ENCODE measurements around the gene CCL23. TPM values are rescaled to one million over a fixed set of nuclear protein-coding genes. Genes with fewer than 3 reads are reported as not detected.

The CCL23 gene
- total RNA-seq, 1 experiment from 2014 or later, result not detected

GRCh38 chr17:36024106-36024869 lies 6.5 kb upstream of the CCL23 start:
- Histone ChIP-seq H3K4me2 (ENCODE audit: insufficient read depth, insufficient read length, low read length) (no peak overlapping the region), H3K27me3 (ENCODE audit: insufficient read depth, low read length) (no peaks in the 10 kb centered on the region), H4K20me1 (ENCODE audit: control insufficient read depth, insufficient read depth, insufficient read length) (no peaks in the 10 kb centered on the region), H4K8ac (replicated peaks; ENCODE audit: insufficient read length, low read depth, low read length) (no peak overlapping the region), H3K23me2 (ENCODE audit: insufficient read length, low read depth, low read length, poor library complexity, severe bottlenecking) (no peaks in the 10 kb centered on the region), H4K5ac (ENCODE audit: insufficient read length, low read depth, low read length) (no peak overlapping the region), H2BK20ac (ENCODE audit: low read depth, low read length, poor library complexity, severe bottlenecking) (no peak overlapping the region), H3K56ac (ENCODE audit: insufficient read length, low read depth, low read length) (no peak overlapping the region), H2BK5ac (ENCODE audit: insufficient read length, low read length) (no peak overlapping the region), H3K9ac (ENCODE audit: extremely low read depth, insufficient read length, low read length) (no peak overlapping the region), H3K14ac (ENCODE audit: insufficient read depth, low read length) (no peak overlapping the region), H2AFZ (ENCODE audit: low read length) (no peak overlapping the region), H3K79me2 (ENCODE audit: insufficient read depth, low read length) (no peaks in the 10 kb centered on the region), H3K27ac (ENCODE audit: insufficient read length, low read depth, low read length) (no peak overlapping the region), H4K91ac (ENCODE audit: insufficient read length, low read depth, low read length) (no peak overlapping the region), H3K4me1 (ENCODE audit: insufficient read depth, low read length) (no peaks in the 10 kb centered on the region), H3K79me1 (ENCODE audit: insufficient read depth, low read depth, low read length, poor library complexity, severe bottlenecking) (no peaks in the 10 kb centered on the region), H3K23ac (ENCODE audit: insufficient read length, low read depth, low read length) (no peak overlapping the region), H3K18ac (ENCODE audit: insufficient read length, low read depth, low read length) (no peak overlapping the region), H2BK120ac (ENCODE audit: low read depth, low read length, poor library complexity, severe bottlenecking) (no peak overlapping the region), H2BK15ac (ENCODE audit: low read depth, low read length) (no peak overlapping the region), H3K9me3 (ENCODE audit: control insufficient read depth, low read depth, low read length) (no peaks in the 10 kb centered on the region), H2BK12ac (ENCODE audit: insufficient read length, low read depth, low read length) (no peak overlapping the region), H2AK5ac (ENCODE audit: insufficient read length, low read length) (no peak overlapping the region), H3K4ac (ENCODE audit: low read depth, low read length) (no peak overlapping the region), H3T11ph (ENCODE audit: low read length) (no peak overlapping the region)
- no CpG with 5 or more reads among the region's 6 CpGs for WGBS (ENCODE audit: extremely low coverage, insufficient read length, low lambda C conversion rate)
- no peak for DNase-seq
- H3K27me3 Mint-ChIP-seq (ENCODE audit: low read depth), result peaks cover 31% of the 10 kb centered on the region
- H3K27ac Mint-ChIP-seq, result no peak overlapping the region
- TF ChIP-seq CTCF (conservative IDR thresholded peaks at IDR 0.05), result no peak
- H3K4me3 Mint-ChIP-seq, result no peak overlapping the region
- H3K9me3 Mint-ChIP-seq, result peaks cover 6 to 9% of the 10 kb centered on the region in 2 experiments
- no peaks in the 10 kb centered on the region for H3K4me1 Mint-ChIP-seq
- 0 out of 7 replicates have a peak, but pooled peaks cover 0 to 5% (median 0%) of the 10 kb centered on the region in 3 experiments for H3K36me3 Mint-ChIP-seq (ENCODE audit: insufficient read depth in 1 of 3, low read depth in 3 of 3)
